Peyer's patch (tissue), 4 donors: ENCODE data around the gene ARHGAP1.

ENCODE experiments used
- CTCF ChIP-seq, 6 experiments: fragments of 450-650 bp in 4 of 6; fragments of 200-600 bp in 2 of 6; sonication (generic) in 1 of 6; IDR thresholded peaks; one replicate each; pipeline ENCODE4 v1.5.1; 2017 to 2019; ENCODE audit warnings: antibody characterized with exemption in 6 of 6, mild to moderate bottlenecking in 3 of 6, moderate library complexity in 1 of 6
- POLR2A ChIP-seq, 2 donors: fragments of 450-650 bp; IDR thresholded peaks; one replicate each; pipeline ENCODE4 v1.5.1; 2017; ENCODE audit warnings: antibody characterized with exemption in 2 of 2, mild to moderate bottlenecking in 2 of 2, moderate library complexity in 2 of 2

- no peak for TF ChIP-seq CTCF (IDR thresholded peaks at IDR 0.05)
- no peak for TF ChIP-seq POLR2A (IDR thresholded peaks at IDR 0.05)
Measured at GRCh38 chr11:46684367-46684766, 16.1 kb downstream of the ARHGAP1 start.
